ENCODE data around the gene RWDD3.

- TF ChIP-seq CTCF (conservative IDR thresholded peaks at IDR 0.05 in 1 of 2, IDR thresholded peaks at IDR 0.05 in 1 of 2; ENCODE audit: low read depth in 1 of 2, low read length in 2 of 2), result no peak
- TF ChIP-seq EZH2 (IDR thresholded peaks at IDR 0.05; ENCODE audit: low read length, missing control alignments), result no peak
Observed at GRCh38 chr1:95197616-95198252, 36.3 kb upstream of the RWDD3 start.
